GOT3 (cell line): ENCODE results near the gene TMEM125.

ENCODE experiments used
- DNase-seq: peaks from one replicate; lab custom pipeline; 2025; ENCODE audit warnings: mixed read lengths; lab: John Stamatoyannopoulos, UW

Gene TMEM125

GRCh38 chr1:43274804-43275180 is 5.0 kb downstream of the TMEM125 start:
- no peak for DNase-seq

GRCh38 chr1:43275826-43276620 is 6.2 kb downstream of the TMEM125 start:
- no peak for DNase-seq

GRCh38 chr1:43276673-43277072 is 6.9 kb downstream of the TMEM125 start:
- no peak for DNase-seq

GRCh38 chr1:43277116-43277876 is 7.5 kb downstream of the TMEM125 start:
- DNase-seq = no peak

- no peak for DNase-seq
These were observed 9.4 kb downstream of the TMEM125 start for GRCh38 chr1:43279161-43279560.

- DNase-seq = no peak
These were observed 9.9 kb downstream of the TMEM125 start for GRCh38 chr1:43279666-43280065.

GRCh38 chr1:43280692-43281091 is 10.9 kb downstream of the TMEM125 start:
- no peak for DNase-seq

GRCh38 chr1:43282220-43283195 is 12.7 kb downstream of the TMEM125 start:
- no peak for DNase-seq

- no peak for DNase-seq
These were observed 14.3 kb downstream of the TMEM125 start for GRCh38 chr1:43284065-43284464.

GRCh38 chr1:43284546-43285110 is 14.8 kb downstream of the TMEM125 start:
- DNase-seq = no peak

- DNase-seq = no peak
These were observed 15.6 kb downstream of the TMEM125 start, which contains the start of gene C1orf210 for GRCh38 chr1:43285269-43285990. Gene C1orf210, minus strand, starts transcription at chr1:43285581. Its CDS starts 2,311 bp downstream, at chr1:43283270.

- no peak for DNase-seq
These were observed 16.3 kb downstream of the TMEM125 start for GRCh38 chr1:43286115-43286514.

GRCh38 chr1:43286533-43286932 is 16.8 kb downstream of the TMEM125 start:
- DNase-seq = no peak

- DNase-seq = no peak
These were observed 18.4 kb downstream of the TMEM125 start for GRCh38 chr1:43288058-43288784.

- DNase-seq = no peak
These were observed 19.3 kb downstream of the TMEM125 start for GRCh38 chr1:43288785-43289706.

- DNase-seq = no peak
These were observed 22.4 kb downstream of the TMEM125 start for GRCh38 chr1:43292216-43292615.

- DNase-seq = no peak
These were observed 22.9 kb downstream of the TMEM125 start for GRCh38 chr1:43292679-43293078.

GRCh38 chr1:43293176-43293575 is 23.4 kb downstream of the TMEM125 start:
- DNase-seq = no peak
